ENCODE results near the gene ARHGEF9.

ARHGEF9 gene

DNA sequence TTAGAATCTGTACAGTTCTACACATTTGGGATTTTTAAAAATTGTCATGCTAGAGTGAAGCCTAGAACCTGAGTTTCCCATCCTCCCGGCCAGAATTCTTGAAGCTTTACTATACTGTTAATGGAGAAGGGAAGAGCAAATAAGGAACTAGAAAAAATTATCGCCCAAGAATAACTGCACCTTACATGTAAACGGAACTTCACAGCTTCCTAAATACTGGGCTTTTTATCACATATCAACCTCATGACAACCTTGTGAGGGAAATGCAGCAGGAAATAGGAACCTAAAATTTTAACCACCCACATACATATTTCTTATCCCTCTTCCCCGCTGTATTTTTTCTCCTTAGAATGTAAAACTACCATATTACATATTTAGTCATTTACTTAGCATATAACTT, 19.3 kb downstream of the ARHGEF9 start:
- TF ChIP-seq, protein P1, sequence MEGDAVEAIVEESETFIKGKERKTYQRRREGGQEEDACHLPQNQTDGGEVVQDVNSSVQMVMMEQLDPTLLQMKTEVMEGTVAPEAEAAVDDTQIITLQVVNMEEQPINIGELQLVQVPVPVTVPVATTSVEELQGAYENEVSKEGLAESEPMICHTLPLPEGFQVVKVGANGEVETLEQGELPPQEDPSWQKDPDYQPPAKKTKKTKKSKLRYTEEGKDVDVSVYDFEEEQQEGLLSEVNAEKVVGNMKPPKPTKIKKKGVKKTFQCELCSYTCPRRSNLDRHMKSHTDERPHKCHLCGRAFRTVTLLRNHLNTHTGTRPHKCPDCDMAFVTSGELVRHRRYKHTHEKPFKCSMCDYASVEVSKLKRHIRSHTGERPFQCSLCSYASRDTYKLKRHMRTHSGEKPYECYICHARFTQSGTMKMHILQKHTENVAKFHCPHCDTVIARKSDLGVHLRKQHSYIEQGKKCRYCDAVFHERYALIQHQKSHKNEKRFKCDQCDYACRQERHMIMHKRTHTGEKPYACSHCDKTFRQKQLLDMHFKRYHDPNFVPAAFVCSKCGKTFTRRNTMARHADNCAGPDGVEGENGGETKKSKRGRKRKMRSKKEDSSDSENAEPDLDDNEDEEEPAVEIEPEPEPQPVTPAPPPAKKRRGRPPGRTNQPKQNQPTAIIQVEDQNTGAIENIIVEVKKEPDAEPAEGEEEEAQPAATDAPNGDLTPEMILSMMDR (IDR thresholded peaks at IDR 0.05): no peak
- Histone ChIP-seq H3K4me1 (ENCODE audit: control insufficient read depth in 1 of 2, insufficient read depth in 1 of 2, low read depth in 1 of 2, low read length in 1 of 2) (no peaks in the 10 kb centered on the region), H3K9me3 (no peaks in the 10 kb centered on the region), H3K27me3 (no peaks in the 10 kb centered on the region), H3K36me3 (no peaks in the 10 kb centered on the region), H3K4me3 (ENCODE audit: low read depth in 1 of 2, low read length in 1 of 2) (no peak overlapping the region), H3K27ac (no peak overlapping the region)

DNA sequence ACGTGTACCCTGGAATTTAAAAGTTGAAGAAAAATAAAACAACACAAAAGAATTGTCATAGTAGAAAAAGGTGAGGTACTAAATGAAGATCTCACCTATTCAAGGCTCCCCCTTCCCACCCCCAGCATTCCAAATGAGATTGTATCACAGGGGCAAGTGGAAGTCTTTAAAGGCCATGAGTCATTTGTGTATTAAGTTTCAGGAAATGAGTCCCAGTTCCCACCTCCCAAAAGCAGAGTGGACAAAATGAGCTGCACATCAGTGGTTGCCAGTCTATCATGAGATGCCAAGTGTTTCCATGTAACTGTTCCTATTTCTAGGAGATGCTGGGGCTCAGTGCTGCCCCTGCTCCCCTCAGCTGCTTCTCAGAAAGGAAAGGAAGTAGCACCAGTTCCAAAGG, 20.1 kb downstream of the ARHGEF9 start:
- Histone ChIP-seq H3K36me3 (no peaks in the 10 kb centered on the region), H3K4me1 (ENCODE audit: control insufficient read depth in 1 of 2, insufficient read depth in 1 of 2, low read depth in 1 of 2, low read length in 1 of 2) (no peaks in the 10 kb centered on the region), H3K4me3 (ENCODE audit: low read depth in 1 of 2, low read length in 1 of 2) (no peak overlapping the region), H3K27me3 (no peaks in the 10 kb centered on the region), H3K9me3 (no peaks in the 10 kb centered on the region), H3K27ac (no peak overlapping the region)
- TF ChIP-seq, protein P1 (IDR thresholded peaks at IDR 0.05): no peak

DNA sequence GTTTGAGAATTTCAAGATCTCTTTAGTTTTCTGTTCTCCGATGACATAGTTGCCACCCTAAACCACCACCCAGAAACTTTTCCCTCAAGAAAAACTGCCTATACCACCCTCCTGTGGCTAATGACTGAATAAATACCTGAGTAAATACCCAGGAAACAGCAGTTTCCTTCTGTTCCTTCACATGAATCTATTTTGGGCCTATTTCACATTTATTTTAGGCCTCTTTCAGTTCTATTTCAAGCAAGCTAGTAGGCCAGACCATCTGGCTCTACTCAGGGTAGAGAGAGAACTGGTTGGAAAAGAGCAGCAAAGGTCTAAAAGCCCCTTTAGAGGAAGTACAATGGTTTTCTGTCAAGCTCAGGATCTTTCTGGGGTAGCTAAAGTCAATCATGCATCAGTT, 23.4 kb downstream of the ARHGEF9 start:
- no peaks in the 10 kb centered on the region for H3K4me1 ChIP-seq (ENCODE audit: control insufficient read depth in 1 of 2, insufficient read depth in 1 of 2, low read depth in 1 of 2, low read length in 1 of 2)
- H3K36me3 ChIP-seq: no peaks in the 10 kb centered on the region
- H3K9me3 ChIP-seq: no peaks in the 10 kb centered on the region
- H3K4me3 ChIP-seq (ENCODE audit: low read depth in 1 of 2, low read length in 1 of 2): no peak overlapping the region
- no peaks in the 10 kb centered on the region for H3K27me3 ChIP-seq
- H3K27ac ChIP-seq: no peak overlapping the region
- TF ChIP-seq, protein P1 (IDR thresholded peaks at IDR 0.05): no peak

DNA sequence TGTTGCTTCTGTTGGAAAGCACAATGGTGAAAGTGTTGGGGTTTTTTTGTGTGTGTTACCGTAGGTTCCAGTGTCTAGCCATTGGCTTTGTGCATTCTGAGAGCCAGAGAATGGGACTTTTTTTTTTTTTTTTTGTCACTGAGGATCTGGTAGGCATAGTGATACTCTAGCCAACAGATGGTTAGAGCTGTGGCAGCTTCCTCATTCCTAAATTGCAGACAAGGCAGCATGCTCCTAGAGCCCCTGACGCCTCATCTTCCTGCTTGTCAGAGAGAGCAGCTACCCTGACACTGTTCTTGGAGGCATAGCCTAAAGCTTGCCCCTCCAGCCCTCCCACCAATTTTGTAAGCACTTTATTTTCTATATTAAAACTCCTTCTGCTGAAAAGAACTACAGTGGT, 27.0 kb downstream of the ARHGEF9 start:
- H3K36me3 ChIP-seq: no peaks in the 10 kb centered on the region
- H3K9me3 ChIP-seq: no peaks in the 10 kb centered on the region
- TF ChIP-seq, protein P1 (IDR thresholded peaks at IDR 0.05): no peak
- peaks cover 0 to 9% of the 10 kb centered on the region in 2 experiments for H3K4me1 ChIP-seq (ENCODE audit: control insufficient read depth in 1 of 2, insufficient read depth in 1 of 2, low read depth in 1 of 2, low read length in 1 of 2)
- no peaks in the 10 kb centered on the region for H3K27me3 ChIP-seq
- no peak overlapping the region for H3K4me3 ChIP-seq (ENCODE audit: low read depth in 1 of 2, low read length in 1 of 2)
- no peak overlapping the region for H3K27ac ChIP-seq

DNA sequence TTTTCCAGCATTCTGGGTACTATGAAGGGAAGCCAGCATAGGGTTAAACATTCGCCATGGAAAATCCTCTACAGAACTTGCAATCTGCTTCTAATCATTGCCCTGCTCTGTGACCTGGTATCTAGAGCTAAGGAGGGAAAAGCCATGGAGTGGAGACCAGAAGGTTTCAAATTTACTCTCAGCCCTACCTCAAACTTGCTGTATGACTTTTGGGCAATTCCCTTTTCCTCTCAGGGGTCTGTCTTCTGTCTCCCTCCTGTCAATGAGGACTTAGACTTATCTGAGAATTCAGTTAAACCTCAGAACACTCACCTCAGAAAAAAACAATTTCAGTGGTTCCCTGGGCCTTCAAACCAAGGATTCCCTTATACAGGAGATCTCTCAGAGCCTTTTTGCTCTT, 29.1 kb downstream of the ARHGEF9 start:
- peaks cover 0 to 9% of the 10 kb centered on the region in 2 experiments for H3K4me1 ChIP-seq (ENCODE audit: control insufficient read depth in 1 of 2, insufficient read depth in 1 of 2, low read depth in 1 of 2, low read length in 1 of 2)
- no peaks in the 10 kb centered on the region for H3K36me3 ChIP-seq
- no peaks in the 10 kb centered on the region for H3K27me3 ChIP-seq
- TF ChIP-seq, protein P1 (IDR thresholded peaks at IDR 0.05): no peak
- H3K27ac ChIP-seq: no peak overlapping the region
- H3K4me3 ChIP-seq (ENCODE audit: low read depth in 1 of 2, low read length in 1 of 2): peak overlapping the region in 1 of 2 experiments; percentile 75
- H3K9me3 ChIP-seq: no peaks in the 10 kb centered on the region

All from neutrophil (primary cell).